Measurements from ENCODE around the gene FGF22. TPM values are rescaled to one million over a fixed set of nuclear protein-coding genes. Genes with fewer than 3 reads are reported as not detected.
"Not testable (repeated sequence)": the region's sequence is repeated elsewhere in the genome, so short reads cannot be mapped to it uniquely, and the experiment has no call there.

The FGF22 gene
- total RNA-seq, 5 donors from 2014 or later (not counting 1 experiment from before 2014, with no cell fraction given), result 0.35 to 3.9 (median 2.8) TPM

GRCh38 chr19:626566-626965 is 13.1 kb upstream of the FGF22 start:
- H3K27ac Mint-ChIP-seq; H3K27ac ChIP-seq (ENCODE audit: low read length); H3K27me3 Mint-ChIP-seq; ATAC-seq (replicated peaks in 1 of 4); H3K27me3 ChIP-seq (replicated peaks in 1 of 2; ENCODE audit: control insufficient read depth in 2 of 2, extremely low read depth in 1 of 2, insufficient read depth in 2 of 2, low read length in 1 of 2); DNase-seq; H3K9me3 Mint-ChIP-seq; H3K9me3 ChIP-seq; H3K4me3 Mint-ChIP-seq; H3K4me3 ChIP-seq (ENCODE audit: control insufficient read depth in 1 of 2, extremely low read depth in 1 of 2, low read length in 1 of 2): not testable (repeated sequence)
- H3K36me3 Mint-ChIP-seq, result peaks cover 26% of the 10 kb centered on the region
- Histone ChIP-seq H3K36me3 (ENCODE audit: control insufficient read depth in 2 of 2, extremely low read depth in 1 of 2, insufficient read depth in 1 of 2, low read length in 1 of 2) (peaks cover 15 to 47% of the 10 kb centered on the region in 2 donors), H3K4me1 (ENCODE audit: control insufficient read depth in 1 of 2, extremely low read depth in 1 of 2, insufficient read depth in 2 of 2, low read length in 2 of 2) (peaks cover 0 to 17% of the 10 kb centered on the region in 2 experiments)
- no CpG with 5 or more reads among the region's 7 CpGs for WGBS (ENCODE audit: insufficient coverage)
- CTCF ChIA-PET, result interaction anchor here (0.6 to 0.7 kb wide), 2 partner anchors 17 to 63 kb away, joined by 3 to 4 read pairs; no protein-coding TSS in a partner anchor
- H3K4me1 Mint-ChIP-seq, result peaks cover 18 to 19% (median 19%) of the 10 kb centered on the region in 3 donors
- POLR2A ChIA-PET, result interaction anchor here in 1 of 2 donors (0.8 kb wide), 1 partner anchor 413 kb away, joined by 8 read pairs; the partner anchor contains the start of gene ABCA7

GRCh38 chr19:628168-628567 is 11.5 kb upstream of the FGF22 start:
- H3K9me3 Mint-ChIP-seq, result no peaks in the 10 kb centered on the region
- peaks cover 7 to 39% of the 10 kb centered on the region in 2 donors for H3K36me3 ChIP-seq (ENCODE audit: control insufficient read depth in 2 of 2, extremely low read depth in 1 of 2, insufficient read depth in 1 of 2, low read length in 1 of 2)
- ATAC-seq (replicated peaks in 1 of 4), result no peak

GRCh38 chr19:629515-629914 is 10.2 kb upstream of the FGF22 start:
- H3K27me3 ChIP-seq (replicated peaks in 1 of 2; ENCODE audit: control insufficient read depth in 2 of 2, extremely low read depth in 1 of 2, insufficient read depth in 2 of 2, low read length in 1 of 2); H3K27ac Mint-ChIP-seq; H3K27ac ChIP-seq (ENCODE audit: low read length); ATAC-seq (replicated peaks in 1 of 4); POLR2A ChIA-PET; H3K4me3 ChIP-seq (ENCODE audit: control insufficient read depth in 1 of 2, extremely low read depth in 1 of 2, low read length in 1 of 2); H3K9me3 ChIP-seq; DNase-seq; H3K9me3 Mint-ChIP-seq; H3K4me3 Mint-ChIP-seq; CTCF ChIA-PET; H3K27me3 Mint-ChIP-seq: not testable (repeated sequence)
- 97% methylated on average over 25 of the region's 25 CpGs for WGBS (ENCODE audit: insufficient coverage)
- H3K4me1 ChIP-seq (ENCODE audit: control insufficient read depth in 1 of 2, extremely low read depth in 1 of 2, insufficient read depth in 2 of 2, low read length in 2 of 2), result peaks cover 2 to 42% of the 10 kb centered on the region in 2 experiments
- Mint-ChIP-seq H3K4me1 (peaks cover 36 to 37% (median 36%) of the 10 kb centered on the region in 3 donors), H3K36me3 (peaks cover 21% of the 10 kb centered on the region)
- peaks cover 3 to 29% of the 10 kb centered on the region in 2 donors for H3K36me3 ChIP-seq (ENCODE audit: control insufficient read depth in 2 of 2, extremely low read depth in 1 of 2, insufficient read depth in 1 of 2, low read length in 1 of 2)

More at GRCh38 chr19:628168-628567, 11.5 kb upstream of the FGF22 start:
- POLR2A ChIA-PET, result no interaction called here
- Histone ChIP-seq H3K4me1 (ENCODE audit: control insufficient read depth in 1 of 2, extremely low read depth in 1 of 2, insufficient read depth in 2 of 2, low read length in 2 of 2) (peaks cover 2 to 32% of the 10 kb centered on the region in 2 experiments), H3K27me3 (replicated peaks in 1 of 2; ENCODE audit: control insufficient read depth in 2 of 2, extremely low read depth in 1 of 2, insufficient read depth in 2 of 2, low read length in 1 of 2) (no peaks in the 10 kb centered on the region), H3K4me3 (ENCODE audit: control insufficient read depth in 1 of 2, extremely low read depth in 1 of 2, low read length in 1 of 2) (no peak overlapping the region), H3K27ac (ENCODE audit: low read length) (no peak overlapping the region), H3K9me3 (no peaks in the 10 kb centered on the region)
- 96% methylated on average over 9 of the region's 19 CpGs for WGBS (ENCODE audit: insufficient coverage)
- H3K4me1 Mint-ChIP-seq, result peaks cover 25 to 30% (median 28%) of the 10 kb centered on the region in 3 donors
- H3K27ac Mint-ChIP-seq, result no peak overlapping the region
- H3K36me3 Mint-ChIP-seq, result peaks cover 26% of the 10 kb centered on the region
- CTCF ChIA-PET, result no interaction called here
- no peaks in the 10 kb centered on the region for H3K27me3 Mint-ChIP-seq
- H3K4me3 Mint-ChIP-seq, result no peak overlapping the region
- peak in 5 of 35 experiments; percentile 18 to 41 (median 24) for DNase-seq

GRCh38 chr19:629961-630714 is 9.5 kb upstream of the FGF22 start:
- Mint-ChIP-seq H3K36me3 (peaks cover 21% of the 10 kb centered on the region), H3K27ac (peak overlapping the region in 1 of 2 donors; percentile 43), H3K4me1 (peaks cover 36 to 37% (median 36%) of the 10 kb centered on the region in 3 donors), H3K9me3 (no peaks in the 10 kb centered on the region), H3K4me3 (peak overlapping the region in 1 of 3 donors; percentile 81), H3K27me3 (no peaks in the 10 kb centered on the region)
- ATAC-seq (replicated peaks in 1 of 4) (no peak), DNase-seq (no peak)
- Histone ChIP-seq H3K4me1 (ENCODE audit: control insufficient read depth in 1 of 2, extremely low read depth in 1 of 2, insufficient read depth in 2 of 2, low read length in 2 of 2) (peaks cover 2 to 42% of the 10 kb centered on the region in 2 experiments), H3K9me3 (no peaks in the 10 kb centered on the region), H3K36me3 (ENCODE audit: control insufficient read depth in 2 of 2, extremely low read depth in 1 of 2, insufficient read depth in 1 of 2, low read length in 1 of 2) (peaks cover 3 to 23% of the 10 kb centered on the region in 2 donors), H3K27ac (ENCODE audit: low read length) (no peak overlapping the region), H3K4me3 (ENCODE audit: control insufficient read depth in 1 of 2, extremely low read depth in 1 of 2, low read length in 1 of 2) (no peak overlapping the region), H3K27me3 (replicated peaks in 1 of 2; ENCODE audit: control insufficient read depth in 2 of 2, extremely low read depth in 1 of 2, insufficient read depth in 2 of 2, low read length in 1 of 2) (no peaks in the 10 kb centered on the region)
- WGBS (ENCODE audit: insufficient coverage), result 96% methylated on average over 25 of the region's 30 CpGs
- POLR2A ChIA-PET, result interaction anchor here in 1 of 2 donors (0.6 kb wide), 1 partner anchor 58 kb away, joined by 3 read pairs; the partner anchor contains the start of gene BSG
- CTCF ChIA-PET, result no interaction called here

GRCh38 chr19:632579-633067 is 7.1 kb upstream of the FGF22 start:
- no peaks in the 10 kb centered on the region for H3K9me3 ChIP-seq
- WGBS (ENCODE audit: insufficient coverage), result 5% methylated on average over 33 of the region's 35 CpGs
- ChIA-PET CTCF (no interaction called here), POLR2A (no interaction called here)
- Mint-ChIP-seq H3K4me1 (peaks cover 34 to 40% (median 36%) of the 10 kb centered on the region in 3 donors), H3K4me3 (peak overlapping the region; percentile 81 to 92 (median 91)), H3K27ac (peak overlapping the region; percentile 90 to 93), H3K9me3 (no peaks in the 10 kb centered on the region), H3K36me3 (peaks cover 15% of the 10 kb centered on the region), H3K27me3 (no peaks in the 10 kb centered on the region)
- peak overlapping the region; percentile 63 for H3K27ac ChIP-seq (ENCODE audit: low read length)
- H3K27me3 ChIP-seq (replicated peaks in 1 of 2; ENCODE audit: control insufficient read depth in 2 of 2, extremely low read depth in 1 of 2, insufficient read depth in 2 of 2, low read length in 1 of 2), result no peaks in the 10 kb centered on the region
- peak overlapping the region; percentile 86 for H3K4me3 ChIP-seq (ENCODE audit: control insufficient read depth in 1 of 2, extremely low read depth in 1 of 2, low read length in 1 of 2)
- ATAC-seq (replicated peaks in 1 of 4), result no peak
- DNase-seq, result peak in 1 of 35 experiments; percentile 31
- peaks cover 2 to 42% of the 10 kb centered on the region in 2 experiments for H3K4me1 ChIP-seq (ENCODE audit: control insufficient read depth in 1 of 2, extremely low read depth in 1 of 2, insufficient read depth in 2 of 2, low read length in 2 of 2)
- peaks cover 3 to 16% of the 10 kb centered on the region in 2 donors for H3K36me3 ChIP-seq (ENCODE audit: control insufficient read depth in 2 of 2, extremely low read depth in 1 of 2, insufficient read depth in 1 of 2, low read length in 1 of 2)

- Mint-ChIP-seq H3K4me3 (peak within 1 kb of the TSS; percentile 81 to 92 (median 91)), H3K4me1 (peaks cover 34 to 42% (median 36%) of the 10 kb centered on the region in 3 donors), H3K36me3 (peaks cover 13% of the 10 kb centered on the region), H3K27ac (peak within 1 kb of the TSS; percentile 92 to 93), H3K9me3 (no peaks in the 10 kb centered on the region), H3K27me3 (no peaks in the 10 kb centered on the region)
- Histone ChIP-seq H3K36me3 (ENCODE audit: control insufficient read depth in 2 of 2, extremely low read depth in 1 of 2, insufficient read depth in 1 of 2, low read length in 1 of 2) (peaks cover 3 to 13% of the 10 kb centered on the region in 2 donors), H3K27me3 (replicated peaks in 1 of 2; ENCODE audit: control insufficient read depth in 2 of 2, extremely low read depth in 1 of 2, insufficient read depth in 2 of 2, low read length in 1 of 2) (no peaks in the 10 kb centered on the region), H3K9me3 (no peaks in the 10 kb centered on the region), H3K27ac (ENCODE audit: low read length) (peak within 1 kb of the TSS; percentile 66), H3K4me3 (ENCODE audit: control insufficient read depth in 1 of 2, extremely low read depth in 1 of 2, low read length in 1 of 2) (peak within 1 kb of the TSS; percentile 86), H3K4me1 (ENCODE audit: control insufficient read depth in 1 of 2, extremely low read depth in 1 of 2, insufficient read depth in 2 of 2, low read length in 2 of 2) (peaks cover 2 to 43% of the 10 kb centered on the region in 2 experiments)
- POLR2A ChIA-PET, result interaction anchor here in 1 of 2 donors (0.6 kb wide), 1 partner anchor 846 kb away, joined by 5 read pairs; the partner anchor contains the start of gene C19orf25
- under 1% methylated on average over 66 of the region's 67 CpGs for WGBS (ENCODE audit: insufficient coverage)
- DNase-seq (peak; percentile 88 to 99 (median 93)), ATAC-seq (replicated peaks in 1 of 4) (peak; percentile 95 to 98 (median 97))
- CTCF ChIA-PET, result interaction anchor here in 1 of 2 donors (0.7 kb wide), 1 partner anchor 44 kb away, joined by 3 read pairs; no protein-coding TSS in a partner anchor
Measured at GRCh38 chr19:633068-633785, 6.5 kb upstream of the FGF22 start, which contains the start of gene POLRMT. TSS of gene POLRMT (minus strand) at chr19:633537. CDS start at chr19:633512, 25 bp downstream.

All from T-cell (primary cell).